ENCODE measurements around the gene SGPP2.
"Not testable (repeated sequence)": the region's sequence is repeated elsewhere in the genome, so short reads cannot be mapped to it uniquely, and the experiment has no call there.

SGPP2 gene

DNA sequence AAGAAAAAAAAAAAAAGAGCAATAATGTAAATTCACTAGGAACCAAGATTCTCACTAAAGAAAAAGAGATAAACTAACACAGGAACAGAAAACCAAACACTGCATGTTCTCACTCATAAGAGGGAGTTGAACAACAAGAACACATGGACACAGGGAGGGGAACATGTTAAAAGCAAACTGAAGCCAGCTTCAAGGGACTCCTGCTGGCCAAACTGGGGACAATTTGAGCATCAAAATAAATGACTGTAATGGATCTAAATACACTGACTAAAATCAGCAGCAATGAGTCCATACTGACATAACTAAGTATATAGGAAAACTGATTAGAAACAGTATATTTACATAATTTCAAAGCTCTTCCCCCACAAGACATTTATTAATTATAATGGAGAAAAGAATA lies 158.6 kb downstream of the SGPP2 start:
- no peak for DNase-seq (ENCODE audit: low read depth, low spot score)
- no peak overlapping the region for H3K4me3 ChIP-seq (ENCODE audit: low read depth, low read length)
- in situ Hi-C loops (cut with HindIII; ENCODE audit: low sequenced_read_pairs): no loop called here
- TF ChIP-seq, protein P1, sequence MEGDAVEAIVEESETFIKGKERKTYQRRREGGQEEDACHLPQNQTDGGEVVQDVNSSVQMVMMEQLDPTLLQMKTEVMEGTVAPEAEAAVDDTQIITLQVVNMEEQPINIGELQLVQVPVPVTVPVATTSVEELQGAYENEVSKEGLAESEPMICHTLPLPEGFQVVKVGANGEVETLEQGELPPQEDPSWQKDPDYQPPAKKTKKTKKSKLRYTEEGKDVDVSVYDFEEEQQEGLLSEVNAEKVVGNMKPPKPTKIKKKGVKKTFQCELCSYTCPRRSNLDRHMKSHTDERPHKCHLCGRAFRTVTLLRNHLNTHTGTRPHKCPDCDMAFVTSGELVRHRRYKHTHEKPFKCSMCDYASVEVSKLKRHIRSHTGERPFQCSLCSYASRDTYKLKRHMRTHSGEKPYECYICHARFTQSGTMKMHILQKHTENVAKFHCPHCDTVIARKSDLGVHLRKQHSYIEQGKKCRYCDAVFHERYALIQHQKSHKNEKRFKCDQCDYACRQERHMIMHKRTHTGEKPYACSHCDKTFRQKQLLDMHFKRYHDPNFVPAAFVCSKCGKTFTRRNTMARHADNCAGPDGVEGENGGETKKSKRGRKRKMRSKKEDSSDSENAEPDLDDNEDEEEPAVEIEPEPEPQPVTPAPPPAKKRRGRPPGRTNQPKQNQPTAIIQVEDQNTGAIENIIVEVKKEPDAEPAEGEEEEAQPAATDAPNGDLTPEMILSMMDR (IDR thresholded peaks at IDR 0.05; ENCODE audit: low read depth, low read length): peak; percentile 27

DNA sequence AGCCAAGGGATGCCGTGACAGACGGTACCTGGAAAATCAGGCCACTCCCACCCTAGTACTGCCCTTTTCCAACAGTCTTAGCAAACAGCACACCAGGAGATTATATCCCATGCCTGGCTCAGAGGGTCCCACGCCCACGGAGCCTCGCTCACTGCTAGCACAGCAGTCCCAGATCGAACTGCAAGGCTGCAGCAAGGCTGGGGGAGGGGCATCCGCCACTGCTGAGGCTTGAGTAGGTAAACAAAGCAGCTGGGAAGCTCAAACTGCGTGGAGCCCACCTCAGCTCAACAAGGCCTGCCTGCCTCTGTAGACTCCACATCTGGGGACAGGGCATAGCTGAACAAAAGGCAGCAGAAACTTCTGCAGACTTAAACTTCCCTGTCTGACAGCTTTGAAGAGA lies 160.2 kb downstream of the SGPP2 start:
- DNase-seq (ENCODE audit: low read depth, low spot score); in situ Hi-C loops (cut with HindIII; ENCODE audit: low sequenced_read_pairs); H3K4me3 ChIP-seq (ENCODE audit: low read depth, low read length): not testable (repeated sequence)

DNA sequence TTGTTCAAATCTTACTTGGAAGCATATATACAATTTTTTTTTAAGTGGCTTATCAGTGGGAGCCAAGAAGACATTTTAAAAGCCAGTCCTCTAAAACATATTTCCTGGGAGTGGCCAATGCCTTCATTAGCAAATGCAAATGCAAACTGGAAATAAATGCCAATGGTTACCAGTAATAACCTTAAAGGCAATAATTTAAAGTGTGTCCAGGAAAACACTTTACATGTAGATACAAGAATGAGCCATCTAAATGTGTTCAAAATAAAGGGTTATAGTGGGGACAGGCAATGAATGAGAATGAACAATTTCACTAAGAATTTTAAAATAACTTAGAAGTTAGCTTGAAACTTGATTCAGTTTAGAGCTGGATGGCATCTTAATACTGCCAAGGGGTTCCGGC lies 167.3 kb downstream of the SGPP2 start:
- TF ChIP-seq, protein P1 (IDR thresholded peaks at IDR 0.05; ENCODE audit: low read depth, low read length): no peak
- in situ Hi-C loops (cut with HindIII; ENCODE audit: low sequenced_read_pairs): no loop called here
- DNase-seq (ENCODE audit: low read depth, low spot score): no peak
- H3K4me3 ChIP-seq (ENCODE audit: low read depth, low read length): no peak overlapping the region

DNA sequence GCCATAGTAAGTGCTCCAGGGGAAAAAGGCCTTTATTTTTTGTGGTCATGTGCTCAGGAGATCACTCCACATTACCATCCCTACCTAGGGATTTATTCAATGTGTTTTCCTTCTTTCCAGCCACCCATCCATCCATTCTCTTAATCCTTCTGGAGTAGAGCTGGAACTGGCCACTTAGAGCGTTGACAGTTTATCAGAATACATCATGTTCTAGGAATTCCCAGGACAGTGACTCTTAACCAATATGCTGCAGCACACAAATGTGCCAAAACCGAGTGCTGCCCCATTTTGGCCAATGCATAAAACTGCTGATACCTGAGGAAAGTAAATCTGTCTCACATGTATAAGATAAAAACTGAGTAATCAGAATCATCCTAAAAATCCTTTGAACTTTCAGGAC lies 167.8 kb downstream of the SGPP2 start:
- in situ Hi-C loops (cut with HindIII; ENCODE audit: low sequenced_read_pairs): no loop called here
- no peak overlapping the region for H3K4me3 ChIP-seq (ENCODE audit: low read depth, low read length)
- no peak for DNase-seq (ENCODE audit: low read depth, low spot score)
- TF ChIP-seq, protein P1 (IDR thresholded peaks at IDR 0.05; ENCODE audit: low read depth, low read length): no peak

DNA sequence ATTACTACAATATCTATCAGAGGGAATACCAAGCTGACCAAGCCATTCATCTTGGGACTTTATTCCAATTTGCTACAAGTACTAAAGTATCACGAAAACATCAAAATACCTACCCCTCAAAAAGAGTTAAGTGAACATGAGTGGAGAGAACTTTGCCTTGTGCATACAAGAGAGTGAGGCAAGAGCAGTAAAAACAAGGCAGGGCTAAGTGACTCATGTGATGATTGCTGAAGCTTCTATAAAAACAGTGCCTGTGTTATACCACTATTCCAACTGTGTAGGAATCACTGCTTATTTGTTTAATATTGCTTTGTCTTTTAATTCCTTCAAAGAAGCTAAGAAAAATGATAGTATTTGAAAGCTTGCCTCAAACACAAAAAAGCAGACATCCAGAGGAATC lies 170.3 kb downstream of the SGPP2 start:
- DNase-seq (ENCODE audit: low read depth, low spot score): peak; percentile 74
- in situ Hi-C loops (cut with HindIII; ENCODE audit: low sequenced_read_pairs): no loop called here
- H3K4me3 ChIP-seq (ENCODE audit: low read depth, low read length): no peak overlapping the region
- TF ChIP-seq, protein P1 (IDR thresholded peaks at IDR 0.05; ENCODE audit: low read depth, low read length): no peak

DNA sequence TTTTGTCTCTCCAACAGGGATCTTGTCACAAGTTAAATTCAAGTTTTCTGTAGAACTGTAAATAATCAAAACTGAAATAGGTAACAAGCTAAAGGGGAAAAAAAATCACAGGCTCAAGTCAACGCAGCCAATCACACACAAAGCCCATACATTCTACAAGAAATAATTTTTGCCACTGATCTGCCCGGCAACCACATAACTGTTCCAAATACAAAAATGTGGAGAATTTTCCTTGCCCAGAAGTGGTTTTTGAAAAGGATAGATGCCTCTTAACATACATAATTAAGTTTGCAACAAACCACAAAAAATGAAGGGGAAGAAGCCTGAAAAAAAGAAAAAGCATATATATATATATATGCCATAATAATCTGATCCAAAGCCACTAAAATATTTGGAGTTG lies 171.2 kb downstream of the SGPP2 start:
- in situ Hi-C loops (cut with HindIII; ENCODE audit: low sequenced_read_pairs): no loop called here
- no peak for DNase-seq (ENCODE audit: low read depth, low spot score)
- H3K4me3 ChIP-seq (ENCODE audit: low read depth, low read length): no peak overlapping the region
- TF ChIP-seq, protein P1 (IDR thresholded peaks at IDR 0.05; ENCODE audit: low read depth, low read length): no peak

DNA sequence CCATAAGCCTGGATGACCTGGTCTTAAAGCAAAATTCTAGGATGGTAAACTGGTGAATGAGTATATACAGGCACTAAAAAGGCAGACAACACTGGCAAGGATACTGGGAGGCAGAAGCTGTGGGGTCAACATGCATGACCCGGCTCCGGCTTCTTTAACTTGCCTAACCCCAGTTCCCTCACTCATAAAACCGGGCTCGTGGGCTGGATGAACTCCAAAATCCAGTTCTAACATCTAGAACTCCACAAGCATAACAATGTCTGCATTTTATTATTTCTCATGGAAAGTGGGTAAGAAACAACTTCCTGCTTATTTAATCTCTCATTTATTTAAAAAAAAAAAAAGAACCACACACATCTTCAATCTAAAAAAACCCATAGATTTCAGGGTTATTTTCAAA lies 174.3 kb downstream of the SGPP2 start:
- TF ChIP-seq, protein P1 (IDR thresholded peaks at IDR 0.05; ENCODE audit: low read depth, low read length): no peak
- in situ Hi-C loops (cut with HindIII; ENCODE audit: low sequenced_read_pairs): no loop called here
- no peak overlapping the region for H3K4me3 ChIP-seq (ENCODE audit: low read depth, low read length)
- no peak for DNase-seq (ENCODE audit: low read depth, low spot score)
